Testis (tissue), 3 donors: ENCODE measurements around the gene TEX22. TPM values are rescaled to one million over a fixed set of nuclear protein-coding genes. Genes with fewer than 3 reads are reported as not detected.

Experiments
- DNase-seq: peaks from one replicate; pipeline ENCODE4 v3.0.0-alpha.2; 2019
- H3K27ac ChIP-seq, 2 donors: fragments of 200-600 bp; sonication (generic); one replicate each; pipeline ENCODE4 v1.5.1; 2019
- H3K27me3 ChIP-seq: fragments of 200-600 bp; sonication (generic); one replicate; pipeline ENCODE4 v1.5.1; 2019
- H3K36me3 ChIP-seq: fragments of 200-600 bp; sonication (generic); one replicate; pipeline ENCODE4 v1.5.1; 2017; ENCODE audit warnings: low read depth; ENCODE audit errors: missing control alignments
- H3K4me1 ChIP-seq: fragments of 200-600 bp; sonication (generic); one replicate; pipeline ENCODE4 v1.5.1; 2019
- H3K4me3 ChIP-seq, 2 donors: fragments of 200-600 bp; sonication (generic); one replicate each; pipeline ENCODE4 v1.5.1; 2017 to 2019
- H3K9me3 ChIP-seq: fragments of 200-600 bp; sonication (generic); one replicate; pipeline ENCODE4 v1.5.1; 2017
- POLR2A ChIP-seq: fragments of 450-650 bp; IDR thresholded peaks from one replicate; pipeline ENCODE4 v1.6.1; 2017; ENCODE audit warnings: antibody characterized with exemption, mild to moderate bottlenecking, moderate library complexity
- WGBS, 2 donors: methylation state at CpG; one replicate each; pipeline ENCODE4 v1.1.5; 2018; 5-methylcytosine and 5-hydroxymethylcytosine counted together
- intact Hi-C: fragments of 100-400 bp; cut with DNase I; formaldehyde crosslinking; loops from one replicate; pipeline ENCODE4 v1.15.1; 2023; ENCODE audit warnings: low total_unique reads
- polyA plus RNA-seq: library from polyadenylated mRNA; stranded (reverse); fragments of 350-450 nt; fragmentation: Illumina TruSeq; extraction: RNeasy Lipid Tissue Mini Kit (QIAGEN cat#74804); gene quantifications from one replicate; pipeline ENCODE4 v1.2.3, GENCODE V29; 2014; ENCODE audit warnings: low read depth, low replicate concordance; ENCODE audit not compliant: insufficient read depth
- total RNA-seq, 2 donors: library from RNA; depleted of rRNA; stranded (reverse); fragments of >200 nt; gene quantifications; one replicate each; pipeline ENCODE4 v1.2.3, GENCODE V29; 2016
- TF ChIP-seq, protein P1 (sequence below), 3 experiments: fragments of 450-650 bp in 2 of 3; fragments of 200-600 bp in 1 of 3; sonication (generic) in 1 of 3; IDR thresholded peaks; one replicate each; pipeline ENCODE4 v1.5.1; 2016 to 2019; ENCODE audit warnings: antibody characterized with exemption in 3 of 3, mild to moderate bottlenecking in 2 of 3, moderate library complexity in 1 of 3

TEX22 gene
- total and polyA plus RNA-seq, 3 donors from 2014 or later, result 5.2 to 21.5 (median 6.6) TPM

- Histone ChIP-seq H3K27me3 (no peaks in the 10 kb centered on the region), H3K4me3 (no peak overlapping the region), H3K27ac (no peak overlapping the region), H3K9me3 (no peaks in the 10 kb centered on the region), H3K36me3 (no peaks in the 10 kb centered on the region), H3K4me1 (no peaks in the 10 kb centered on the region)
- no peak for TF ChIP-seq POLR2A
- TF ChIP-seq, protein P1, sequence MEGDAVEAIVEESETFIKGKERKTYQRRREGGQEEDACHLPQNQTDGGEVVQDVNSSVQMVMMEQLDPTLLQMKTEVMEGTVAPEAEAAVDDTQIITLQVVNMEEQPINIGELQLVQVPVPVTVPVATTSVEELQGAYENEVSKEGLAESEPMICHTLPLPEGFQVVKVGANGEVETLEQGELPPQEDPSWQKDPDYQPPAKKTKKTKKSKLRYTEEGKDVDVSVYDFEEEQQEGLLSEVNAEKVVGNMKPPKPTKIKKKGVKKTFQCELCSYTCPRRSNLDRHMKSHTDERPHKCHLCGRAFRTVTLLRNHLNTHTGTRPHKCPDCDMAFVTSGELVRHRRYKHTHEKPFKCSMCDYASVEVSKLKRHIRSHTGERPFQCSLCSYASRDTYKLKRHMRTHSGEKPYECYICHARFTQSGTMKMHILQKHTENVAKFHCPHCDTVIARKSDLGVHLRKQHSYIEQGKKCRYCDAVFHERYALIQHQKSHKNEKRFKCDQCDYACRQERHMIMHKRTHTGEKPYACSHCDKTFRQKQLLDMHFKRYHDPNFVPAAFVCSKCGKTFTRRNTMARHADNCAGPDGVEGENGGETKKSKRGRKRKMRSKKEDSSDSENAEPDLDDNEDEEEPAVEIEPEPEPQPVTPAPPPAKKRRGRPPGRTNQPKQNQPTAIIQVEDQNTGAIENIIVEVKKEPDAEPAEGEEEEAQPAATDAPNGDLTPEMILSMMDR (IDR thresholded peaks at IDR 0.05), result no peak
- 86% methylated on average over 12 of the region's 12 CpGs for WGBS, 2 donors
- no peak for DNase-seq
- intact Hi-C loops, result no loop called here
Observed at GRCh38 chr14:105442834-105443233, 44.5 kb downstream of the TEX22 start.

- no peaks in the 10 kb centered on the region for H3K36me3 ChIP-seq
- peaks cover 9% of the 10 kb centered on the region for H3K4me1 ChIP-seq
- DNase-seq, result no peak
- WGBS, 2 donors, result 86 to 90% methylated on average over 17 of the region's 17 CpGs
- H3K27me3 ChIP-seq, result no peaks in the 10 kb centered on the region
- intact Hi-C loops, result no loop called here
- H3K4me3 ChIP-seq, result no peak overlapping the region
- no peak overlapping the region for H3K27ac ChIP-seq
- no peak for TF ChIP-seq POLR2A
- TF ChIP-seq, protein P1 (IDR thresholded peaks at IDR 0.05), result no peak
- H3K9me3 ChIP-seq, result no peaks in the 10 kb centered on the region
Observed at GRCh38 chr14:105444859-105445258, 46.5 kb downstream of the TEX22 start.

GRCh38 chr14:105445290-105445689 lies 47.0 kb downstream of the TEX22 start:
- Histone ChIP-seq H3K36me3 (no peaks in the 10 kb centered on the region), H3K27me3 (no peaks in the 10 kb centered on the region), H3K9me3 (no peaks in the 10 kb centered on the region), H3K4me3 (no peak overlapping the region), H3K27ac (no peak overlapping the region), H3K4me1 (peaks cover 9% of the 10 kb centered on the region)
- TF ChIP-seq, protein P1 (IDR thresholded peaks at IDR 0.05), result no peak
- TF ChIP-seq POLR2A, result no peak
- 82 to 93% methylated on average over 22 to 24 of the region's 24 CpGs for WGBS, 2 donors
- no peak for DNase-seq
- intact Hi-C loops, result no loop called here

DNA sequence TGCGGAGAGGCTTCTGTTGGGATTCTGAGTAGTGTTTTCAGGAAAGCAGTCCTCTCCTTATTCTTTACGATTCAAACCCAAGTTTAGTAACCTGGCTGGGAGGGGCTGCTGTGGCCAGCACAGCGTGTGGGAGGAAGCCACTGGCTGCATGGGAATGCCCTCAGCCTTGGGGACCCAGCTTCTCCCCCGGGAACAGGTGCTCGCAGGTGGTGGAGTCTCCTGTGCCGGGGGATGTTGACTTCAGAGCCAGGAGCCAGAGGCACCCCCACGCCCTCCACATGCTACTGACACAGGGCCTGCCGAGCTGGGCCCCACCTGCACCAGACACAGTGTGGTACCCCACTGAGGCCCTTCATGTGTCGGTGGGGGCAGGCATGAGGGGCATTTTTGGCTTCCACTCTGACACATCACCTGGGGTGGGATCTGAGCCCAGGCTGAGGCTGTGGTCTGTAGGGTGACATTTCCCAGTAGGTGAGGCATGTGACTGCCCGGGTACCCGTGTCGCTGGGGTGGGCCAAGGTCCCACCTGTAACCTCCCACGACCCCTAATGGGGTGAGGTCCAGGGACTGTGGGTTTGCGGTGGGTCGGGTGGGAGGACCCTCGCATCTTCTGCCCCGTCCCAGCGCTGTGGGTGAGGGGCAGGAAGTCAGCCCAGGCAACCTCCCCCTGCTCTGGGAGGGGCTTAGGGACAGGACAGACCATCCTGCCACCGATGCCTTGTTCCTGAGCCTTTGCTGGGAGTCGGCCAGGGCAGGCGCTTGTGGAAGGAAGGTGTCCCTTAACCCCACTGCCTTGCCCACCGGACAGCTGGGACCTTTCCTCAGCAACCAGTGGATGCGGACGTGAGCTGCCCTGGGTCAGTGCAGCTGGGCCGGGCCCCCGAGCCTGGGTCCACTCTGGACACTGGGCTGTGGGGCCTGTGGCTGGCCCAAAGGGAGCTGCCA lies 47.8 kb downstream of the TEX22 start:
- WGBS, 2 donors, result 70 to 90% methylated on average over 10 to 23 of the region's 26 CpGs
- Histone ChIP-seq H3K4me3 (no peak overlapping the region), H3K36me3 (no peaks in the 10 kb centered on the region), H3K27ac (no peak overlapping the region), H3K4me1 (peaks cover 9% of the 10 kb centered on the region), H3K9me3 (no peaks in the 10 kb centered on the region), H3K27me3 (no peaks in the 10 kb centered on the region)
- no peak for TF ChIP-seq POLR2A
- TF ChIP-seq, protein P1 (IDR thresholded peaks at IDR 0.05), result no peak
- no peak for DNase-seq
- intact Hi-C loops, result no loop called here
